B cell (primary cell): ENCODE results near the gene TAMALIN. TPM values are rescaled to one million over a fixed set of nuclear protein-coding genes. Genes with fewer than 3 reads are reported as not detected.

Experiments
- ATAC-seq: fragments of 200-7000 bp; cut with Tn5 transposase; one replicate; pipeline ENCODE4 v1.10.0; 2021; ENCODE audit warnings: low read depth, mild to moderate bottlenecking, moderate number of reproducible peaks, moderate library complexity
- CTCF ChIA-PET: fragments of 350-600 bp; sonication (Branson Sonifier 250); formaldehyde crosslinking; loops from one replicate; lab custom pipeline; 2021; ENCODE audit warnings: antibody characterized with exemption, inconsistent platforms; lab: Charles Lee
- POLR2A ChIA-PET: fragments of 350-600 bp; sonication (Branson Sonifier 250); formaldehyde crosslinking; loops from one replicate; lab custom pipeline; 2021; ENCODE audit warnings: antibody characterized with exemption; lab: Charles Lee
- DNase-seq: peaks from one replicate; pipeline ENCODE4 v3.0.0; 2013
- H2AFZ ChIP-seq: 2 replicates; pipeline ENCODE4 v1.6.1; 2012; ENCODE audit warnings: mild to moderate bottlenecking, low read depth, low read length; ENCODE audit not compliant: insufficient read depth, poor library complexity, severe bottlenecking
- H3K27ac ChIP-seq, 2 donors: 1 replicate in 1 of 2; 2 replicates in 1 of 2; pipeline ENCODE4 v1.5.1; 2012 to 2013; ENCODE audit warnings: low read length in 2 of 2, mild to moderate bottlenecking in 2 of 2, moderate library complexity in 1 of 2
- H3K27me3 ChIP-seq, 4 experiments: fragments of 200-600 bp in 1 of 4; sonication (generic) in 1 of 4; replicated peaks in 1 of 4; 1 replicate in 2 of 4; 2 replicates in 2 of 4; pipeline versions ENCODE4 v1.6.1 to v1.7.0; 2013 to 2016; ENCODE audit warnings: low read length in 3 of 4, mild to moderate bottlenecking in 2 of 4, mixed read lengths in 1 of 4, moderate library complexity in 1 of 4; ENCODE audit not compliant: insufficient read depth in 4 of 4, control insufficient read depth in 3 of 4; ENCODE audit errors: control extremely low read depth in 1 of 4
- H3K36me3 ChIP-seq, 2 experiments: replicated peaks in 1 of 2; 1 replicate in 1 of 2; 2 replicates in 1 of 2; pipeline versions ENCODE4 v1.6.1 to v1.7.1; 2013; ENCODE audit warnings: low read length in 1 of 2; ENCODE audit not compliant: insufficient read depth in 2 of 2, control insufficient read depth in 1 of 2; ENCODE audit errors: control extremely low read depth in 1 of 2, extremely low read depth in 1 of 2
- H3K4me1 ChIP-seq, 2 donors: fragments of 200-600 bp in 1 of 2; sonication (generic) in 1 of 2; 1 replicate in 1 of 2; 2 replicates in 1 of 2; pipeline versions ENCODE4 v1.5.1 to v1.6.1; 2013 to 2017; ENCODE audit warnings: low read length in 2 of 2; ENCODE audit not compliant: control insufficient read depth in 2 of 2, insufficient read depth in 2 of 2
- H3K4me2 ChIP-seq: replicated peaks from 2 replicates; pipeline ENCODE3; 2012; ENCODE audit warnings: mild to moderate bottlenecking, low read depth, low read length; ENCODE audit not compliant: poor library complexity, severe bottlenecking
- H3K4me3 ChIP-seq, 5 experiments: fragments of 200-600 bp in 1 of 5; sonication (generic) in 1 of 5; 1 replicate in 3 of 5; 2 replicates in 2 of 5; pipeline versions ENCODE4 v1.5.1 to v1.7.0; 2011 to 2016; ENCODE audit warnings: low read length in 4 of 5, mild to moderate bottlenecking in 4 of 5, low read depth in 2 of 5, control low read depth in 1 of 5, moderate library complexity in 1 of 5; ENCODE audit not compliant: insufficient read depth in 1 of 5; ENCODE audit errors: control extremely low read depth in 1 of 5, extremely low read depth in 1 of 5
- H3K79me2 ChIP-seq: fragments of 200-600 bp; sonication (generic); one replicate; pipeline ENCODE4 v1.6.0; 2016; ENCODE audit warnings: low read length; ENCODE audit not compliant: control insufficient read depth, insufficient read depth
- H3K9ac ChIP-seq: fragments of 200-600 bp; sonication (generic); 2 replicates; pipeline ENCODE4 v1.6.1; 2017; ENCODE audit warnings: mild to moderate bottlenecking, low read length, moderate library complexity
- H3K9me3 ChIP-seq, 3 donors: one replicate each; pipeline versions ENCODE4 v1.6.1 to v1.7.1; 2013; ENCODE audit warnings: low read length in 2 of 3; ENCODE audit not compliant: control insufficient read depth in 2 of 3, insufficient read depth in 1 of 3; ENCODE audit errors: control extremely low read depth in 1 of 3
- H4K20me1 ChIP-seq: 2 replicates; pipeline ENCODE4 v1.6.0; 2012; ENCODE audit warnings: mild to moderate bottlenecking, low read length; ENCODE audit not compliant: insufficient read depth, control insufficient read depth, poor library complexity, severe bottlenecking
- H3K27ac Mint-ChIP-seq: one replicate; pipeline ENCODE4 v1.8.0; 2021; ENCODE audit warnings: mixed read lengths
- H3K27me3 Mint-ChIP-seq: one replicate; pipeline ENCODE4 v1.8.0; 2021; ENCODE audit warnings: mixed read lengths
- H3K4me1 Mint-ChIP-seq: one replicate; pipeline ENCODE4 v1.8.0; 2021; ENCODE audit warnings: mixed read lengths
- H3K4me3 Mint-ChIP-seq: one replicate; pipeline ENCODE4 v1.8.0; 2021; ENCODE audit warnings: mixed read lengths
- H3K9me3 Mint-ChIP-seq: one replicate; pipeline ENCODE4 v1.8.0; 2022; ENCODE audit warnings: mixed read lengths; ENCODE audit not compliant: insufficient read depth
- EZH2 ChIP-seq: IDR thresholded peaks from 2 replicates; pipeline ENCODE4 v1.6.1; 2012; ENCODE audit warnings: borderline replicate concordance, low read depth, mild to moderate bottlenecking, moderate library complexity, low read length; ENCODE audit not compliant: insufficient read depth, poor library complexity, severe bottlenecking
- WGBS: methylation state at CpG from one replicate; pipeline ENCODE4 v1.1.5; 2013; ENCODE audit warnings: missing lambda C conversion rate; ENCODE audit not compliant: insufficient coverage; 5-methylcytosine and 5-hydroxymethylcytosine counted together
- intact Hi-C: fragments of 100-400 bp; cut with micrococcal nuclease; formaldehyde crosslinking; loops from one replicate; pipeline ENCODE4 v1.10.0; 2022
- polyA plus RNA-seq: library from polyadenylated mRNA; depleted of rRNA; stranded (reverse); fragments of >200 nt; gene quantifications from 2 replicates; pipeline ENCODE4 v1.2.3, GENCODE V29; 2012
- total RNA-seq, 2 donors: library from RNA; stranded (reverse); fragments of 120-200 nt in 1 of 2; gene quantifications; 1 replicate in 1 of 2; 2 replicates in 1 of 2; pipeline versions ENCODE4 v1.2.3 to v1.2.4, GENCODE V29; 2013 to 2022
- TF ChIP-seq, protein P1 (sequence below): fragments of 200-600 bp; IDR thresholded peaks from one replicate; pipeline ENCODE4 v1.8.0; 2022; ENCODE audit warnings: antibody characterized with exemption, mild to moderate bottlenecking

The TAMALIN gene
- total and polyA plus RNA-seq, 2 donors (not counting 1 experiment from before 2014, with no cell fraction given), result 139 to 151 TPM

DNA sequence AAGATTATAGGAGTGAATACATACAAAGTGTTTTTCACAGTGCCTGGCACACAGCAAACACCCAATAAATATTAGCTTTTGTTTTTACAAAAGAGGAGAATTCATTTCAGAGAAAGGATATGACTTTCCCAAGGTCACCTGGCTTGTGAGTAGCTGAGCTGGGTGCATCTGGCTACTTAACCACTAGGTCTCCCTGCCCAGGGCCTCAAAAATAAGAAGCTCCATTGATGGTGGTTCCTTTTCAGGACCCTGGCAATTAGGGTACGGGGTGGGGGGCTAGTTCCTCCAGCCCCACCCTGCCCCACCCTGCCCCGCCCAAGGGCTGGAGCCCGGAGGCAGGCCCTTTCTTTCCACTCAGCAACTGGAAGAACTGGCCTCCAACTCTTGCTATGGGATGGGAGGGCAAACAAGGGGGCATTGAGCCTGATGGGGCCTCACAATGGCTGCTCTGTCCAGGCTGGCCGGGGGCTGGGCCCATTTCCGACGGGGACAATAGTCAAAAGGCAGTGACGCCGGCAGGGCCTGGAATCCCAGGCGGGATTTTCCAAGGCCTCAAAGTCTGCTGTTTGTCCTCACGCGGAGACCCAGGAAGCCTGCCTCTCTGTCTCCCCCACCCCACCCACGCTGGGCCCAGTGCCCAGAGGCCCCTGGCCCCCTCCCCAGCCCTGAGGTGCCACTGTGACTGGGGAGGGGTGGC lies 54.9 kb downstream of the TAMALIN start:
- POLR2A ChIA-PET, result interaction anchor here (0.7 kb wide), 2 partner anchors 13 to 126 kb away, joined by 3 to 4 read pairs; no protein-coding TSS in a partner anchor
- intact Hi-C loops, result no loop called here

More for the DNA sequence above, 54.9 kb downstream of the TAMALIN start:
- no peaks in the 10 kb centered on the region for H3K4me1 ChIP-seq
- TF ChIP-seq, protein P1, sequence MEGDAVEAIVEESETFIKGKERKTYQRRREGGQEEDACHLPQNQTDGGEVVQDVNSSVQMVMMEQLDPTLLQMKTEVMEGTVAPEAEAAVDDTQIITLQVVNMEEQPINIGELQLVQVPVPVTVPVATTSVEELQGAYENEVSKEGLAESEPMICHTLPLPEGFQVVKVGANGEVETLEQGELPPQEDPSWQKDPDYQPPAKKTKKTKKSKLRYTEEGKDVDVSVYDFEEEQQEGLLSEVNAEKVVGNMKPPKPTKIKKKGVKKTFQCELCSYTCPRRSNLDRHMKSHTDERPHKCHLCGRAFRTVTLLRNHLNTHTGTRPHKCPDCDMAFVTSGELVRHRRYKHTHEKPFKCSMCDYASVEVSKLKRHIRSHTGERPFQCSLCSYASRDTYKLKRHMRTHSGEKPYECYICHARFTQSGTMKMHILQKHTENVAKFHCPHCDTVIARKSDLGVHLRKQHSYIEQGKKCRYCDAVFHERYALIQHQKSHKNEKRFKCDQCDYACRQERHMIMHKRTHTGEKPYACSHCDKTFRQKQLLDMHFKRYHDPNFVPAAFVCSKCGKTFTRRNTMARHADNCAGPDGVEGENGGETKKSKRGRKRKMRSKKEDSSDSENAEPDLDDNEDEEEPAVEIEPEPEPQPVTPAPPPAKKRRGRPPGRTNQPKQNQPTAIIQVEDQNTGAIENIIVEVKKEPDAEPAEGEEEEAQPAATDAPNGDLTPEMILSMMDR, result no peak
- no peak for TF ChIP-seq EZH2
- no peak overlapping the region for H2AFZ ChIP-seq
- H4K20me1 ChIP-seq, result no peaks in the 10 kb centered on the region
- H3K27me3 ChIP-seq, result peaks cover 0 to 5% (median 0%) of the 10 kb centered on the region in 4 experiments
- no peak overlapping the region for H3K27ac ChIP-seq
- ATAC-seq (no peak), DNase-seq (no peak)
- no peaks in the 10 kb centered on the region for H3K9me3 ChIP-seq
- Mint-ChIP-seq H3K4me3 (no peak overlapping the region), H3K27me3 (peaks cover 7% of the 10 kb centered on the region), H3K9me3 (no peaks in the 10 kb centered on the region), H3K4me1 (no peaks in the 10 kb centered on the region), H3K27ac (no peak overlapping the region)
- H3K9ac ChIP-seq, result no peak overlapping the region
- CTCF ChIA-PET, result interaction anchor here (1.0 to 34.6 kb wide), 3 partner anchors 21 to 60 kb away, joined by 3 to 1315 read pairs (median 3); no protein-coding TSS in a partner anchor
- WGBS, result 86% methylated on average over 6 of the region's 12 CpGs
- H3K4me3 ChIP-seq, result no peak overlapping the region
- no peak overlapping the region for H3K4me2 ChIP-seq
- peaks cover 0 to 20% of the 10 kb centered on the region in 2 experiments for H3K36me3 ChIP-seq
- H3K79me2 ChIP-seq, result no peaks in the 10 kb centered on the region
